GM23338 (cell line): Measurements from ENCODE around the gene GHR. TPM values are rescaled to one million over a fixed set of nuclear protein-coding genes. Genes with fewer than 3 reads are reported as not detected.

Experiments
- ATAC-seq: fragments of 200-7000 bp; cut with Tn5 transposase; 3 replicates; pipeline ENCODE4 v1.9.1; 2020
- DNase-seq: peaks from one replicate; pipeline ENCODE4 v3.0.0-alpha.2; 2015; ENCODE audit warnings: low spot score
- H2AFZ ChIP-seq: fragments of 200-600 bp; sonication (generic); 2 replicates; pipeline ENCODE4 v1.8.0; 2016; ENCODE audit warnings: antibody characterized with exemption, mild to moderate bottlenecking, moderate library complexity
- H3F3A ChIP-seq: fragments of 200-600 bp; sonication (generic); replicated peaks from 2 replicates; pipeline ENCODE4 v1.8.0; 2017; ENCODE audit warnings: antibody characterized with exemption, mixed run types, low read depth
- H3K27ac ChIP-seq: fragments of 200-600 bp; sonication (generic); 2 replicates; pipeline ENCODE4 v1.6.1; 2016; ENCODE audit warnings: low read depth
- H3K27me3 ChIP-seq: fragments of 200-600 bp; sonication (generic); 2 replicates; pipeline ENCODE4 v1.8.0; 2016; ENCODE audit warnings: mild to moderate bottlenecking, mixed run types, moderate library complexity; ENCODE audit not compliant: insufficient read depth
- H3K36me3 ChIP-seq: fragments of 200-600 bp; sonication (generic); 2 replicates; pipeline ENCODE4 v1.8.0; 2016; ENCODE audit warnings: mild to moderate bottlenecking; ENCODE audit not compliant: insufficient read depth
- H3K4me1 ChIP-seq: fragments of 200-600 bp; sonication (generic); 2 replicates; pipeline ENCODE4 v1.8.0; 2016; ENCODE audit warnings: mild to moderate bottlenecking, moderate library complexity; ENCODE audit not compliant: insufficient read depth
- H3K4me2 ChIP-seq: fragments of 200-600 bp; sonication (generic); 2 replicates; pipeline ENCODE4 v1.7.1; 2017; ENCODE audit warnings: mixed run types
- H3K4me3 ChIP-seq: fragments of 200-600 bp; sonication (generic); 2 replicates; pipeline ENCODE4 v1.6.1; 2016; ENCODE audit warnings: mixed run types
- H3K79me2 ChIP-seq: fragments of 200-600 bp; sonication (generic); replicated peaks from 2 replicates; pipeline ENCODE4 v1.8.0; 2017; ENCODE audit warnings: mild to moderate bottlenecking; ENCODE audit not compliant: insufficient read depth
- H3K9me2 ChIP-seq: fragments of 200-600 bp; sonication (generic); 2 replicates; pipeline ENCODE4 v1.8.0; 2017; ENCODE audit not compliant: insufficient read depth
- H4K20me1 ChIP-seq: fragments of 200-600 bp; sonication (generic); replicated peaks from 2 replicates; pipeline ENCODE4 v1.8.0; 2017; ENCODE audit warnings: mild to moderate bottlenecking; ENCODE audit not compliant: insufficient read depth
- H3K27ac Mint-ChIP-seq: 2 replicates; pipeline ENCODE4 v1.8.0; 2020; ENCODE audit warnings: inconsistent platforms, mild to moderate bottlenecking, moderate library complexity, mixed read lengths
- H3K27me3 Mint-ChIP-seq: 3 replicates; pipeline ENCODE4 v1.8.0; 2022; ENCODE audit warnings: low read depth, mild to moderate bottlenecking, moderate library complexity, mixed read lengths, inconsistent platforms; ENCODE audit not compliant: insufficient read depth, poor library complexity
- H3K36me3 Mint-ChIP-seq: 3 replicates; pipeline ENCODE4 v1.8.0; 2021; ENCODE audit warnings: low read depth, mild to moderate bottlenecking, inconsistent platforms, moderate library complexity, mixed read lengths
- H3K4me1 Mint-ChIP-seq: 3 replicates; pipeline ENCODE4 v1.8.0; 2020; ENCODE audit warnings: mild to moderate bottlenecking, inconsistent platforms, mixed read lengths
- H3K4me3 Mint-ChIP-seq: 3 replicates; pipeline ENCODE4 v1.8.0; 2021; ENCODE audit warnings: moderate library complexity, mild to moderate bottlenecking, inconsistent platforms, mixed read lengths
- H3K9me3 Mint-ChIP-seq: 3 replicates; pipeline ENCODE4 v1.8.0; 2020; ENCODE audit warnings: moderate library complexity, mild to moderate bottlenecking, inconsistent platforms, mixed read lengths
- CREB1 ChIP-seq: fragments of 250-450 bp; sonication (Bioruptor Pico); IDR thresholded peaks from 2 replicates; pipeline ENCODE4 v1.5.0; 2020; ENCODE audit warnings: low read depth, mild to moderate bottlenecking, moderate library complexity
- CTCF ChIP-seq, 2 experiments: fragments of 200-600 bp in 1 of 2; sonication (generic) in 1 of 2; conservative IDR thresholded peaks; 2 replicates each; pipeline versions ENCODE4 v1.5.1 to v1.6.1; 2016 to 2017; ENCODE audit warnings: antibody characterized with exemption in 2 of 2, low read depth in 2 of 2, mild to moderate bottlenecking in 2 of 2, moderate library complexity in 1 of 2
- EZH2 ChIP-seq: fragments of 200-600 bp; sonication (generic); IDR thresholded peaks from one replicate; pipeline ENCODE4 v1.8.0; 2017; ENCODE audit warnings: antibody characterized with exemption, mild to moderate bottlenecking, low read depth; ENCODE audit not compliant: unreplicated experiment
- EZH2phosphoT487 ChIP-seq: fragments of 200-600 bp; sonication (generic); IDR thresholded peaks from one replicate; pipeline ENCODE4 v1.8.1; 2018; ENCODE audit warnings: antibody characterized with exemption; ENCODE audit not compliant: unreplicated experiment
- JUNB ChIP-seq: IDR thresholded peaks from one replicate; pipeline ENCODE4 v1.6.1; 2016; ENCODE audit warnings: antibody characterized with exemption; ENCODE audit not compliant: unreplicated experiment
- NANOG ChIP-seq: IDR thresholded peaks from 2 replicates; pipeline ENCODE4 v1.6.1; 2016; ENCODE audit warnings: antibody characterized with exemption, borderline replicate concordance
- POLR2AphosphoS5 ChIP-seq: IDR thresholded peaks from 2 replicates; pipeline ENCODE4 v1.6.1; 2016; ENCODE audit warnings: antibody characterized with exemption, low read depth
- REST ChIP-seq: IDR thresholded peaks from one replicate; pipeline ENCODE4 v1.6.1; 2018; ENCODE audit warnings: antibody characterized with exemption; ENCODE audit not compliant: unreplicated experiment
- STAT1 ChIP-seq: IDR thresholded peaks from one replicate; pipeline ENCODE4 v1.6.1; 2016; ENCODE audit warnings: antibody characterized with exemption; ENCODE audit not compliant: unreplicated experiment
- ZNF114 ChIP-seq: fragments of 250-450 bp; sonication (Bioruptor Pico); IDR thresholded peaks from 2 replicates; pipeline ENCODE4 v1.5.0; 2020; ENCODE audit warnings: mild to moderate bottlenecking, moderate library complexity
- ZNF331 ChIP-seq: fragments of 250-450 bp; sonication (Bioruptor Pico); IDR thresholded peaks from 2 replicates; pipeline ENCODE4 v1.5.0; 2020; ENCODE audit warnings: low read depth, mild to moderate bottlenecking, moderate library complexity
- ZNF462 ChIP-seq: fragments of 250-450 bp; sonication (Bioruptor Pico); IDR thresholded peaks from 2 replicates; pipeline ENCODE4 v1.5.0; 2020; ENCODE audit warnings: mild to moderate bottlenecking, moderate library complexity
- polyA plus RNA-seq: library from polyadenylated mRNA; unstranded; fragments of >200 nt; fragmentation: Nextera tagmentation; extraction: Ambion mirVana; gene quantifications from 2 replicates; pipeline ENCODE4 v1.2.1, GENCODE V29; 2016
- total RNA-seq: library from RNA; depleted of rRNA; stranded (reverse); fragments of >200 nt; shearing (Covaris generic); gene quantifications from 2 replicates; pipeline ENCODE4 v1.2.3, GENCODE V29; 2014
- TF ChIP-seq, protein P1 (sequence below): IDR thresholded peaks from 2 replicates; pipeline ENCODE4 v1.6.1; 2016; ENCODE audit warnings: antibody characterized with exemption

The GHR gene
- total and polyA plus RNA-seq, 2 experiments from 2014 or later = 0.21 to 1.9 TPM

GRCh38 chr5:42640835-42641234, 217.6 kb downstream of the GHR start:
- Mint-ChIP-seq H3K4me3 (no peak overlapping the region), H3K4me1 (no peaks in the 10 kb centered on the region), H3K27ac (no peak overlapping the region), H3K27me3 (no peaks in the 10 kb centered on the region), H3K36me3 (no peaks in the 10 kb centered on the region), H3K9me3 (peaks cover 3% of the 10 kb centered on the region; the same call in 2 of the 3 replicates)
- TF ChIP-seq ZNF462 (CRISPR knock-in tag) (no peak), EZH2 (no peak), EZH2phosphoT487 (no peak), POLR2AphosphoS5 (no peak), ZNF114 (CRISPR knock-in tag) (no peak), CREB1 (CRISPR knock-in tag) (no peak), ZNF331 (CRISPR knock-in tag) (no peak), JUNB (no peak), CTCF (conservative IDR thresholded peaks at IDR 0.05; ENCODE audit: low read depth in 2 of 2) (no peak), STAT1 (no peak), REST (no peak), NANOG (no peak)
- TF ChIP-seq, protein P1, sequence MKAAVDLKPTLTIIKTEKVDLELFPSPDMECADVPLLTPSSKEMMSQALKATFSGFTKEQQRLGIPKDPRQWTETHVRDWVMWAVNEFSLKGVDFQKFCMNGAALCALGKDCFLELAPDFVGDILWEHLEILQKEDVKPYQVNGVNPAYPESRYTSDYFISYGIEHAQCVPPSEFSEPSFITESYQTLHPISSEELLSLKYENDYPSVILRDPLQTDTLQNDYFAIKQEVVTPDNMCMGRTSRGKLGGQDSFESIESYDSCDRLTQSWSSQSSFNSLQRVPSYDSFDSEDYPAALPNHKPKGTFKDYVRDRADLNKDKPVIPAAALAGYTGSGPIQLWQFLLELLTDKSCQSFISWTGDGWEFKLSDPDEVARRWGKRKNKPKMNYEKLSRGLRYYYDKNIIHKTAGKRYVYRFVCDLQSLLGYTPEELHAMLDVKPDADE = no peak
- Histone ChIP-seq H3K27ac (no peak overlapping the region), H4K20me1 (no peaks in the 10 kb centered on the region), H3F3A (no peaks in the 10 kb centered on the region), H2AFZ (no peak overlapping the region), H3K9me2 (no peaks in the 10 kb centered on the region), H3K27me3 (no peaks in the 10 kb centered on the region), H3K4me3 (no peak overlapping the region), H3K4me1 (no peaks in the 10 kb centered on the region), H3K79me2 (no peaks in the 10 kb centered on the region), H3K36me3 (no peaks in the 10 kb centered on the region), H3K4me2 (no peak overlapping the region)
- DNase-seq (no peak), ATAC-seq (no peak)
